Brain pericyte (primary cell): ENCODE measurements around the gene NMUR1.
"Not testable (repeated sequence)": the region's sequence is repeated elsewhere in the genome, so short reads cannot be mapped to it uniquely, and the experiment has no call there.

Experiments used
- DNase-seq: peaks from one replicate; pipeline ENCODE4 v3.0.0-alpha.2; 2012; ENCODE audit warnings: low read depth, low spot score

The NMUR1 gene, protein sequence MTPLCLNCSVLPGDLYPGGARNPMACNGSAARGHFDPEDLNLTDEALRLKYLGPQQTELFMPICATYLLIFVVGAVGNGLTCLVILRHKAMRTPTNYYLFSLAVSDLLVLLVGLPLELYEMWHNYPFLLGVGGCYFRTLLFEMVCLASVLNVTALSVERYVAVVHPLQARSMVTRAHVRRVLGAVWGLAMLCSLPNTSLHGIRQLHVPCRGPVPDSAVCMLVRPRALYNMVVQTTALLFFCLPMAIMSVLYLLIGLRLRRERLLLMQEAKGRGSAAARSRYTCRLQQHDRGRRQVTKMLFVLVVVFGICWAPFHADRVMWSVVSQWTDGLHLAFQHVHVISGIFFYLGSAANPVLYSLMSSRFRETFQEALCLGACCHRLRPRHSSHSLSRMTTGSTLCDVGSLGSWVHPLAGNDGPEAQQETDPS

GRCh38 chr2:231530099-231531011, at the start of gene NMUR1:
Gene NMUR1 (minus strand): TSS chr2:231530445. CDS start chr2:231530361, 84 bp downstream.
- DNase-seq, result no peak

DNA sequence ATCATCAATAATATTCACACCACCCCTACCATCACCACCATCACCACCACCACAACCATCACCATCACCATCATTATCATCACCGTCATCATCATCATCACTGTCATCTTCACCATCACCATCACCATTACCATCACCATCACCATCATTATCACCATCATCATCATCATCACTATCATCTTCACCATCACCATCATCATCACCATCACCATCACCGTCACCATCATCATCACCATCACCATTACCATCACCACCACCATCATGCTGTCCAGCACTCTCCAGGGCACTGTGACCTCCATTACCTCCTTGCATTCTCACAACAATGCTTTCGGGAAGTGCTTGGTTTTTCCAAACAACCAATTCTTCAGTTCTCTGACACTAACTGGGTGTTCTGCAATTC, 49.3 kb upstream of the NMUR1 start:
- no peak for DNase-seq

DNA sequence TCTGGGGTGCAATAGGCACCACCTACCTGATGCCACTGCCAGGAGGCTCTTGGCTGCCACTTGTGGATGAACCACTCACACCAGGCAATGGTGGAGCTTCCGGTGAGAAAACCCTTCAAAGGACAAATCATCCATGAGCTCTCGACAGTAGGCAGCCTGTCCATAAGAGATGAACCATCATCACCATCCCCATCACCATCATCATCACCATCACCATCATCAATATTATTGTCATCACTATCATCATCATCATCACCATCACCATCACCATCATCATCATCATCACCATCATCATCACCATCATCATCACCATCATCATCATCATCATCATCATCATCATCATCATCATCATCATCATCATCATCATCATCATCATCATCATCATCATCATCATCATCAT, 48.4 kb upstream of the NMUR1 start:
- DNase-seq, result not testable (repeated sequence)

- no peak for DNase-seq
Observed at GRCh38 chr2:231576465-231576864, 46.2 kb upstream of the NMUR1 start.

GRCh38 chr2:231575612-231576256, 45.5 kb upstream of the NMUR1 start:
- no peak for DNase-seq

GRCh38 chr2:231573698-231574421, 43.6 kb upstream of the NMUR1 start:
- no peak for DNase-seq

GRCh38 chr2:231573096-231573495, 42.9 kb upstream of the NMUR1 start:
- DNase-seq, result no peak

DNA sequence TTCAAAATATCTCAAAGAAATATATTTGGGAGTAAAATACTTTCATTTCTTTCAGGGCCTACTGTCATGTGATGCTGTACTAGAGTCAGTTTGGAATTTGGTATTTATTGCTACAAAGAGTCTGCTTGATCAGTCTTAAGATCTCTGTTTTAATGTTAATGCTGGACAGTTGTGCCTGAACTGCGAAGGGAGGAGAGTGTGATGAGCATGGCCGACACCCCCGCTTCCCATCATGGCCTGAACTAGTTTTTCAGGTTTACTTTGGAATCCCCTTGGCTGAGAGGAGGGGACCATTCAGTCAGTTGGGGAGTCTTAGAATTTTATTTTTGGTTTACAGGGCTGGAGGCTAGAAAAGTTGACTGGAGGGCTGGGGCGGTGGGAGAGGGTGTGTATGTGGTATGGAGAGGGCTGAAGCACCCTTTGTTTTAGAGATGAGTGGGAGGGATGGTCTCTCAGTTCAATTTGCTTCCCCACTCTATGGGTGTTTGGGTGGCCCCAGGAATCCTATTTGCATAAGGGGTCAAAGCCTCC, 41.5 kb upstream of the NMUR1 start:
- no peak for DNase-seq

- not testable (repeated sequence) for DNase-seq
Observed at GRCh38 chr2:231570915-231571314, 40.7 kb upstream of the NMUR1 start.

GRCh38 chr2:231568785-231569435, 38.7 kb upstream of the NMUR1 start:
- no peak for DNase-seq

- no peak for DNase-seq
Observed at GRCh38 chr2:231568098-231568784, 38.0 kb upstream of the NMUR1 start.

GRCh38 chr2:231567159-231567558, 36.9 kb upstream of the NMUR1 start:
- no peak for DNase-seq

DNA sequence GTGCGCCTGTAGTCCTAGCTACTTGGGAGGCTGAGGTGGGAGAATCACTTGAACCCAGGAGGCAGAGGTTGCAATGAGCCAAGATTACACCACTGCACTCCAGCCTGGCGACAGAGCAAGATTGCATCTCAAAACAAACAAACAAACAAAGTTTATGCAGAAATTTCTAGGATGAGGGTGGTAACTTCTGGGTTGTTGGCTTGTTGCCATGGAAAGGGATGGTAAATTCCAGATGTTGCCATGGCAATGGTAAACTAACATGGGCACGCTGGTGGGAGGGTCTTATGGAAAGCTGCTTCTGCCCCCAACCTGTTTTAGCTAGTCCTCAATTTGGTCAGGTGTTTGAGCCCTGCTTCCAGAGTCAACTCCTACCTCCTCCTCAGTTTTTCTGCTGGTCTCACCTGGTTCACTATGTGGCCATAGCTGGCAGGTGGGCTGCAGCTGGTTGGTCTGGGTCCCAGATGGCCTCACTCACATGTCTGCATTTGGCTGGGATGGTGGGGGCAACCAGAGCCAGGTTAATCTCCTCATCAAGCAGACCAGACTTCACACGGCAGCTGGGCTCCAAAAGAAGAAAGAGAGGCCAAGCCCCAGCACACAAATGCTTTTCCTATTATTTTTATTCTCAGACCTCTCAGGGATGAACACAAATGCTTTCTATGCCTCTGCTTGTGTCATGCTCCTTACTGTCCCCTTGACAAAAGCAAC, 35.8 kb upstream of the NMUR1 start:
- no peak for DNase-seq

DNA sequence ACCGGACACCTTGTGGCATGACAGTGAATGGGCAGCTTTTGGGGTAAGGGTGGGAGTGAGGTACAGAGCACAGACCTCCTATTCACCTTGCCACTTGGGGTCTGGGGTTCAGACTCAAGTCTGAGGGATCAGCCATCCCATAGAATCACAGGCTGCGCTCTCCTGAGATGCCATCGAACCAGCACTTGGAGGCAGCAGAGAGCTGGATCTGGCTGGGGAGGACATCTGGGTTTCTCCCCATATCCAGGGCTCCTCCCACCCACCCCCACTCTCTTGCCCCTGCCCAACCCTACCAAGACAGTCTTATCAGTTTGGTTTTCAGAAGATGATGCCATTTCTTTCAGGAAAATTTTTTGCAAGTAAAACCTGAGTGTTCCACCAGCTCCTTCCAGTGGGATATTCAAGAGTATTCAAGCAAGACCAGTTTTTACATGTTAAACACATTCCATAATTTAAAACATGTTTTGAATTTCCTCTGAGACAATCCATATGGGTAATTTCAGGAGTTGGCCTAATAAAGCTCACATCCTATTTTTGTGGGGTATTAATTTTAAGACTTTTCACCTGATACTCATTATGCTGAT, 33.2 kb upstream of the NMUR1 start:
- no peak for DNase-seq

DNA sequence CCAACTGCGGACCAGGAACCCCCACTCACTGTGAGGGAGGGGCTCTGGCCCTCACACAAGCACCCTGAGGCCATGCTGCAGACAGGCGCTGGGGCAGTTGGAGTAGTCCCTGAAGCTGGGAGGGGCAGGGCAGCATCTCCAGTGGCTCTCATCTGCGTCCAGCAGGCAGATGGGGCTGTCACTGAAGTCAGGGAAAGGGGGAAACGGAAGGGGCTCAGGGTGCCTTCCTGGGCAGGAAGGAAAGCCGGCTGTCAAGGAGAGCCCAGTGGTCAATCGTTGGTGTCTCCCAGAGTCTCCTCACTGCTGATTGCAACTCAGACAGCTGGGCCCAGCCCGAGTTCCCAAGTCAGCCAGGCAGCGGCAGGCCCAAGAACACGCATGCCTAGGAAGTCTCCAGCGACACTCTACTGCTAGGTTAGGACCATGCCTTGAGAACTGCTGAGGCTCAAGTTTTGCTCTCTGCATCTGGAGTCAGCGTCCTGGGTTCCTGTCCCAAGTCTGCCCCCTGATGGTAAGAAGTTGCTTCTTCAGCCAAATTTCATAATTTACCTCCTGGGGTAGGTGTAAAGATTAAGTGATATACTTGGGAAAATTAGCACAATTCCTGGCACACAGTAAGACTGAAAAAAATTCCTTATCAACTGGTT, 27.4 kb upstream of the NMUR1 start:
- peak; percentile 53 for DNase-seq

DNA sequence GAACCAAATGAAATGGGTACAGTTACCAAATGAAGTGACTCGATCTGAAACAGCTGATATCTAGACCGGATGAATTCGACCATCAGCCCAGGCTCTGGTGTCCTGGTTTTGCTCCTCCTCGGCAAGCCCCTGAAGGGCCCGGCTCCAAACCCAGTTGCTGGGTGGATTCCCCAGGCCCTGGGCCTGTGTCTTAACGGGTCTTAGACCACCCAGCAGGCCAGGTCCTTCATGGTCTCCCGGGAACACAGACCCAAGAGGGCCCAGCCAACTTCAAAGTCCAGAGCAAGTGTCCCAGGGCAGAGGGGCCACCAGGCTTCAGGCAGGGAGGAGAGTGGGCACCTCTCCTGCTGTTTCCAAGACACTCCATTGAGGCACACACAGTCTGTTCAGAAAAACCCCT, 26.7 kb upstream of the NMUR1 start:
- DNase-seq, result no peak

- not testable (repeated sequence) for DNase-seq
Observed at GRCh38 chr2:231556496-231556895, 26.3 kb upstream of the NMUR1 start.

DNA sequence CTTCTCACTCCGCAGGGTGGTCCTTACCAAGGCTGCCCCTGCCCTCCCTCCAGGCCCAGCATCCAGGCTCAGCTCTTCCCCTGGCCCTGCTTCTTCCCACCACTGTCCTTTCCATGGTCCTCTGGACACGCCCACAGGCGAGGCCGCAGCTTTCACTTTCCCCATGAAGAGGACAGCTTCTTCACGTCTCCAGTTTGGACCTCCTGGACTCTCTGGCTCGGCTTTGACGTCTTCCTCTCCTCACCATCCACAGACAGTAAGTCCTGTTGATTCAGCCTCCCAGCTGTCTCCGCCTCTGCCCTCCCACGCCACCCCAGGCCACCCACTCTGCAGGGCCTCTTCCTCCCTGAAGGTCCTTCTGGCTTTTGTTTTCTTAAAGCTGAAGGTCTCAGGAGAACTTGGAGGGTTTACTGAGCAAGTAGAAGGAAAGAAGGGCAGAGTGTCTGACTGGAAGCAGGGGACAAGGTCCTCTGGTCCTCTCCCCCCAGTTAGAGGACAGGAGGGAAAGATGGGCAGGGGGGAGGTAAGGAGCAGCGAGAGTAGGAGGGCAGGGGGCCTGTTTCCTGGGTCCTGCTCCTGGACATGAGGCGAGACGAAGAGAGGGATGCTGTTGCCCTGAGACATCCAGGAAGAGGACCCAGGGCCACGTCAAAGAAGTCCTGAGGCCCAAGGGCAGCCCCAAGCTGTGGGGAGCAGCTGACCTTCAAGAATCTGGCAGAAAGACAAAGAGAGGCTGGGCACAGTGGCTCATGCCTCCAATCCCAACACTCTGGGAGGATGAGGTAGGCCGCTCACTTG, 24.7 kb upstream of the NMUR1 start:
- DNase-seq, result peak; percentile 87
